Measurements from ENCODE around the gene TNNC2.

The TNNC2 gene

DNA sequence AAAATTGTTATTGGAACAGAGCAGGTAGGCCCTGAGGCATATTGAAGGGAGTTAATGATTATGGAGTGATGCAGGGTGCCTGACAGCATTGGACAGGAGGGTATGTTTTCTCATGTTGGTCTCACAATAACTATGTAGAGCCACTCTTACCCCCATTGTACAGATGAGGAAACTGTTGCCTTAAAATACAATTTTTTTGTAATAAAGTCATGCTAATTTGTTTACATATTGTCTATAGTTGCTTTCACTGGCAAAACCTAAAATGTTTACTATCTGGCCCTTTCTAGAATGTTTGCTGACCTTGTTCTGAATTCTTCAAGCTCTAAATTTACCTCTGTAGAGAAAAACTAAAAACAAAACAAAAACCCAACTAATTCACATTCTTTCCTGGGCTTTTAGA lies 24.4 kb upstream of the TNNC2 start:
- H3K27me3 ChIP-seq (replicated peaks; ENCODE audit: control insufficient read depth, insufficient read depth, low read length): no peaks in the 10 kb centered on the region
- H3K4me3 ChIP-seq (replicated peaks; ENCODE audit: low read depth, low read length): no peak overlapping the region
- TF ChIP-seq, protein P1, sequence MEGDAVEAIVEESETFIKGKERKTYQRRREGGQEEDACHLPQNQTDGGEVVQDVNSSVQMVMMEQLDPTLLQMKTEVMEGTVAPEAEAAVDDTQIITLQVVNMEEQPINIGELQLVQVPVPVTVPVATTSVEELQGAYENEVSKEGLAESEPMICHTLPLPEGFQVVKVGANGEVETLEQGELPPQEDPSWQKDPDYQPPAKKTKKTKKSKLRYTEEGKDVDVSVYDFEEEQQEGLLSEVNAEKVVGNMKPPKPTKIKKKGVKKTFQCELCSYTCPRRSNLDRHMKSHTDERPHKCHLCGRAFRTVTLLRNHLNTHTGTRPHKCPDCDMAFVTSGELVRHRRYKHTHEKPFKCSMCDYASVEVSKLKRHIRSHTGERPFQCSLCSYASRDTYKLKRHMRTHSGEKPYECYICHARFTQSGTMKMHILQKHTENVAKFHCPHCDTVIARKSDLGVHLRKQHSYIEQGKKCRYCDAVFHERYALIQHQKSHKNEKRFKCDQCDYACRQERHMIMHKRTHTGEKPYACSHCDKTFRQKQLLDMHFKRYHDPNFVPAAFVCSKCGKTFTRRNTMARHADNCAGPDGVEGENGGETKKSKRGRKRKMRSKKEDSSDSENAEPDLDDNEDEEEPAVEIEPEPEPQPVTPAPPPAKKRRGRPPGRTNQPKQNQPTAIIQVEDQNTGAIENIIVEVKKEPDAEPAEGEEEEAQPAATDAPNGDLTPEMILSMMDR (IDR thresholded peaks at IDR 0.05; ENCODE audit: insufficient read depth, low read length, poor library complexity, severe bottlenecking): no peak
- H3K36me3 ChIP-seq (ENCODE audit: control insufficient read depth, insufficient read depth, low read length): peaks cover 12% of the 10 kb centered on the region
- DNase-seq (ENCODE audit: extremely low read depth, insufficient read length): no peak

DNA sequence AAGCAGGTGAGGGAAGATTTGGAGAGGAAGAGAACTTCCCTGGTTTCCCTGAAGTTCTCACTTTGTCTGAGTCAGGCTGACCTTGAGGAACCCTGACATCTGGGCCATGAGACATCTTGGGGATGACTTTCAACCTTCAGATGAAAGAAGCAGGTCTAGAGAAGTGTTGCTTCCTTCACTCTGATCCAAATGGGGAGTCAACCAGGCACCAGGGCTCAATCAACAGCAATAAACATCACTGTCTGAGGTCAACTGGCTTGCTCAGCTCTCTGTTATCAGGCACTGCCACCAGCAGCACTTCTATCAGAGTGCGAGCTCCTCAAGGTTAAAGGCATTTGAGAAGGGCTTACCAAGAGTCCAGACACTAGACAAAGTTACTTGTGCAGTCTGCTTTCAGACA lies 23.8 kb upstream of the TNNC2 start:
- H3K4me3 ChIP-seq (replicated peaks; ENCODE audit: low read depth, low read length): no peak overlapping the region
- no peaks in the 10 kb centered on the region for H3K27me3 ChIP-seq (replicated peaks; ENCODE audit: control insufficient read depth, insufficient read depth, low read length)
- no peak for DNase-seq (ENCODE audit: extremely low read depth, insufficient read length)
- H3K36me3 ChIP-seq (ENCODE audit: control insufficient read depth, insufficient read depth, low read length): peaks cover 12% of the 10 kb centered on the region
- TF ChIP-seq, protein P1 (IDR thresholded peaks at IDR 0.05; ENCODE audit: insufficient read depth, low read length, poor library complexity, severe bottlenecking): no peak

DNA sequence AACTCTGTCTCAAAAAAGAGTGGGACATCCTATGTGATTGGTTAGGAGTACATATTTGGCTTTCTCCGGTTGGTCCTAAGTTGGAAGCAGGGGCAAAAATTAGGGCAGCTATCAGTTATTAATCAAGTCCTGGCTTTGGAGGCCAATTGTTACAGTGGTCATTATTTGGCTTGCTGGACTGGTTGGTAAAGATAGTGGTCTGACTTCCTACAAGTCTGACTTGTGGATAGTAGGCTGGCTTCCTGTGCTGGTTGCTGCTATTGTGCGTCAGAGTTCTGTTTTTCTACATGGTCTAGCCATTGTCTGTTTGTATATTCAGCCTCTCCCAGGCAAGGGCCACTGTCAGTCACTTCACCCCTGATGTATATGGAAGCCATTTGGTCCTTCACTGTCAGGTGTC lies 23.1 kb upstream of the TNNC2 start:
- Histone ChIP-seq H3K36me3 (ENCODE audit: control insufficient read depth, insufficient read depth, low read length) (peaks cover 12% of the 10 kb centered on the region), H3K4me3 (replicated peaks; ENCODE audit: low read depth, low read length) (no peak overlapping the region), H3K27me3 (replicated peaks; ENCODE audit: control insufficient read depth, insufficient read depth, low read length) (no peaks in the 10 kb centered on the region)
- TF ChIP-seq, protein P1 (IDR thresholded peaks at IDR 0.05; ENCODE audit: insufficient read depth, low read length, poor library complexity, severe bottlenecking): no peak
- DNase-seq (ENCODE audit: extremely low read depth, insufficient read length): no peak

DNA sequence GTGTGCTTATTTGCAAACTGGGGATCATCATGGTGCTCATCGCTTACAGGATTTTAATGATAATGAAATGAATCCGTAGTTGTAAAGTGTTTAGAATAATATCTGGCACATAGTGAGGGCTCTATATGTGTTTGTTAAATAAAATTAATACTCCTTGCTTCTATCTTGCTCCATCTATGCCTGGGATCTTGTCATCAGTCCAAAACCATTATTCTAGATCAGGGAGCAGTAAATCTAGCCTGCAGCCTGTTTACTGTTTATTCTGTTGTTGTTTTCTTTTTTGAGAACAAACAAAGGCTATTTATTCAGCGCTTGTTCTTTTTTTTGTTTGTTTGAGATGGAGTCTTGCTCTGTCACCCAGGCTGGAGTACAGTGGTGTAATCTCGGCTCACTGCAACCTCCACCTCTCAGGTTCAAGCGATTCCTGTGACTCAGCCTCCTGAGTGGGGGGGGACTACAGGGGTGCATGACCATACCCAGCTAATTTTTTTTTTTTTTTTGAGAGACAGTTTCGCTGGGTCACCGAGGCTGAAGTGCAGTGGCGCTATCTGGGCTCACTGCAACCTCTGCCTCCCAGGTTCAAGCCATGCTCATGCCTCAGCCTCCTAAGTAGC lies 22.0 kb upstream of the TNNC2 start:
- peaks cover 11% of the 10 kb centered on the region for H3K36me3 ChIP-seq (ENCODE audit: control insufficient read depth, insufficient read depth, low read length)
- no peaks in the 10 kb centered on the region for H3K27me3 ChIP-seq (replicated peaks; ENCODE audit: control insufficient read depth, insufficient read depth, low read length)
- TF ChIP-seq, protein P1 (IDR thresholded peaks at IDR 0.05; ENCODE audit: insufficient read depth, low read length, poor library complexity, severe bottlenecking): no peak
- no peak overlapping the region for H3K4me3 ChIP-seq (replicated peaks; ENCODE audit: low read depth, low read length)
- no peak for DNase-seq (ENCODE audit: extremely low read depth, insufficient read length)

DNA sequence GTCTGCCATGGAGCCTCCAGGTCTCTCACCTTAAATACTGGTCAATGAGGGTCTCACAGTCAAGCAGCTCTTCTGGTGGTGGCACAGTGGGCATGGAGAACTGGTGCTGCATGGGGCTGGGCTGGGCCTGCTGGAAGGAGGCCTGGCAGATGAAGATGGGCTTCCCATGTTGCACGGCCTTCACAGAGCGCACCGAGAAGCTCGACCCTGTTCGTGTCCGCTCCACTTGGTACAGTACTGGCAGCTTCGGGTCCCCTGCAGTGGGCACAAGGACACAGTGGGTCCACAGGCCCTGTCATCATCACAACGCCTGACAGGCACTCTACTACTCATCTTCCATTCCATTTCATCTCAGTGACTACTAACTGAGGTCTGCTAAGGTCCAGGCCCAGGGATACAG lies 21.3 kb upstream of the TNNC2 start:
- Histone ChIP-seq H3K27me3 (replicated peaks; ENCODE audit: control insufficient read depth, insufficient read depth, low read length) (no peaks in the 10 kb centered on the region), H3K36me3 (ENCODE audit: control insufficient read depth, insufficient read depth, low read length) (peaks cover 17% of the 10 kb centered on the region), H3K4me3 (replicated peaks; ENCODE audit: low read depth, low read length) (no peak overlapping the region)
- no peak for DNase-seq (ENCODE audit: extremely low read depth, insufficient read length)
- TF ChIP-seq, protein P1 (IDR thresholded peaks at IDR 0.05; ENCODE audit: insufficient read depth, low read length, poor library complexity, severe bottlenecking): no peak

DNA sequence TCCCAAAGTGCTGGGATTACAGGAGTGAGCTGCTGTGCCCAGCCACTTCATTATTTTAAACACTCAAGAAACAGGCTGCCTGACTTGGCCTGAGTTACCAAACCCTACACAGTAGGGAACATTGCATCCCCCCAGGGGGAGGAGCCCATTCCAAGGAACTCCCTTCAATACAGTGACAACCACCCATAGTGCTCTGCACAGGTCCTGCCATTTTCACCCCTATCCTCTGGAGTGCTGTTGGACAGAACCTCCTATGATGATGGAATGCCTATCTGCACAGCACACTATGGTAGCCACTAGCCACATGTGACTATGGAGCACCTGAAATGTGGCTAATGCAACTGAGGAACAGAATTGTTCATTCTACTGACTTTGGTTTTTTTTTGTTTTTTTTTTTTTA lies 18.3 kb upstream of the TNNC2 start:
- no peak overlapping the region for H3K4me3 ChIP-seq (replicated peaks; ENCODE audit: low read depth, low read length)
- no peaks in the 10 kb centered on the region for H3K27me3 ChIP-seq (replicated peaks; ENCODE audit: control insufficient read depth, insufficient read depth, low read length)
- TF ChIP-seq, protein P1 (IDR thresholded peaks at IDR 0.05; ENCODE audit: insufficient read depth, low read length, poor library complexity, severe bottlenecking): no peak
- DNase-seq (ENCODE audit: extremely low read depth, insufficient read length): no peak
- peaks cover 19% of the 10 kb centered on the region for H3K36me3 ChIP-seq (ENCODE audit: control insufficient read depth, insufficient read depth, low read length)
